RPMI7951 (cell line): ENCODE results near the gene PRKCB. TPM values are rescaled to one million over a fixed set of nuclear protein-coding genes. Genes with fewer than 3 reads are reported as not detected.

Experiments
- DNase-seq: peaks from one replicate; pipeline ENCODE4 v3.0.0-alpha.2; 2012; ENCODE audit warnings: low read depth
- total RNA-seq: library from RNA; depleted of rRNA; stranded (reverse); fragments of >200 nt; shearing (Covaris generic); gene quantifications from 2 replicates; pipeline ENCODE4 v1.2.3, GENCODE V29; 2014

Gene PRKCB
- total RNA-seq, 1 experiment from 2014 or later = not detected

DNA sequence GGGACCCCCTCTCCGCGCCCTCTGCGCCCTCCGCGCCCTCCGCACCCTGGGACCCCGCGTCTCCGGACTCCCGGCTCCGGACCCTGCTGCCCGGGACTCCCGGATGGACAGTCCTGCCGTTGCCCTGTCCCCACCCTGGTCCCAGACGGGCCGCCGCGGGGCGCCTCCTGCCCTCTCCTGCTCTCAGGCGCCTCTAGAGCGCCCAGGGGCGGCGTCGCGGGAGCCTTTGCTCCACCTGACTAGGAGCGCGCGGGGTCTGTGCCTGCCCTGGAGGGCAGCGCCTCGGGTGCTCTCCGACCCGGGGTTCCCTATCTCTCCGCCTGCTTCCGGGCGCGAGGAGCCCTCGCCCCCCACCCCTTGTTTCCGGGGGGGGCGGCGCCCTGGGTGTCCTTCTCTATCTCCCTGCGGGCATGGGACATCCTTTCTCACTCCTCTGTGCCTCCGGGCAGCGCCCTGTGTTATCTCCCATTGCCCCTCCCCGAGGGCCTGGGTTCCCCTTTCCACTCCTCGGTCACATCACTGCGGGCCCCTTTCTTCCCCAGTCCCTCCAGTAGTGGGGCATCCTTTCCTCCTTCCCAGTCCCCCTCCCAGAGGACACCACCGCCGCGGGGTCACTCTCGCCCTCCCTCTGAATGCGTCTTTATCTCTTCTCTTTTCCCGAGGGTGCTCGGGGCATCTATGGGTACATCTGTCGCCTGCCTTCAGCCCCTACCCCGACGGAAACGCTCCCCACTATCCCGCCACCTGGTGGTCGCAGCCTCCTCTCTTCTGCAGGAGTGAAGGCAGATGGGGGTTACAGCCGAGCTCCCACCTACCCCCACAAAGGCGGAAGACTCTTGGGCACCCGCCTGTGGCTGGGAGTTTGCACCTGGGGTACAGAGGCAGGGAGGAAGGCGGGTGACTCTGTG is 875 bp downstream of the PRKCB start:
- DNase-seq = no peak

DNA sequence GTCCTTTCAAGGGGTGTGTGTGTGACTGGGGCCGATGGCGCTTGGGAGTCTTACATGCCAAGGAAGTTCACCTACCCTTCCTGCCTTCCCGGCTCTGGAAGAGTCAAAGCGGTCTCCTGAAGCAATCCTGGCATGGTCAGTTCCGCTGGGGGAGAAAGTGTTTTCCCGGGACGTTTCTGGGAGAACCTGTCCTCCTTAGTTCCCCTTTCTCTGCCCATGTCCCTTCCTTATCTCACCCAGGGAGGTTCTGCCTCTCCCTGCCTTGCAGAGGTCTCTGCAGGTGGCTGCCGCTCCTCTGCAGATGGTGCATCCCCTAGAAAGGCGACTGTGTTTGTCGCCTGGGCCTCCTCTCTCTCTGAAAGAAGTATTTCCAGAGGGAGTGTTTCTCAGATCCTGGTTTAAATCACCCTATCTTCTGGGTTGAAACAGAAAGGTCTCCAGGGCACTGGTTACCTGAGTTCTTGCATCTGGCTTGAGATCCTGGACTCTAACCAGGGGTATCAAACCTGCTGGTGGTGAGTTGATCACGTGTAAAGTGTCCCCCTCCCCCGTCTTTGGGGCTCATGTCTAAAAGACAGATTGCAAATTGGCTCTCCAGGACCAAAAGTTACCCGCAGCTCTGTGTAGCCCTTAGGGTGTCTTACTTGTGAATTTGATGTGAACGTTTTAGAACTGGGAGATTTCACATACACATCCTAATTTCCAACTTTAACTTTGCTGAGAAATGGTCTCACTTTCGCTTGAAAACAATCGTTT is 1.9 kb downstream of the PRKCB start:
- no peak for DNase-seq

DNA sequence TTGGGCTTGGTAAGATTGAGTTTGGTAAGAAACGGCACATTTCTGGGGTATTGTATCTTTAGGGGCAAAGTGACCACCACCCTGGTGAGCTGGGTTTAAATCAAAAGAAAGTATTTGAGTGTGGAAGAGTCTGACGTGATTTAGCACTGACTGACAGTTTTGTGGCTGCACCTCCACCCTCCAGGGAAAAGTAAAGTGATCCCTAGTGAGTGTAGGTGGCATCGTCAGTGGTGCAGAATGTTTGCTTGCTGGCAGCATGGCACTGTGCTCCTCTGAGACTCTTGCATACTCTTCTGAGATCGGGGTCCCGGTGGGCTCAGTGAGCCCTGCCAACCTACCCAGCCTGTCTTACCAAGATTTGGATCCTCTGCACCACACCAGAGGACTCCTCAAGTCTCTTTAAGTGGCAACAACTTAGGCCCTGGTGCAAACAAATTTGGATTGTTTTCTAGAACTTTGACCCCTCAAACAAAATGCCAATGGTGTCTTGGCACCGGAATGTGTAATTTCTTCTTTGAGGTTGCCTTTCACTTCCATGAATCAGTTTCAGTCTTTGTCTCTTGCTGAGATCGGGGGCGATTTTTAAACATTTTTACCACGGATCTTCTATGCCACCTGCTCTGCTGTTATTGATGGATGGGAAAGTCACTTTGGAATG is 2.8 kb downstream of the PRKCB start:
- DNase-seq = no peak

DNA sequence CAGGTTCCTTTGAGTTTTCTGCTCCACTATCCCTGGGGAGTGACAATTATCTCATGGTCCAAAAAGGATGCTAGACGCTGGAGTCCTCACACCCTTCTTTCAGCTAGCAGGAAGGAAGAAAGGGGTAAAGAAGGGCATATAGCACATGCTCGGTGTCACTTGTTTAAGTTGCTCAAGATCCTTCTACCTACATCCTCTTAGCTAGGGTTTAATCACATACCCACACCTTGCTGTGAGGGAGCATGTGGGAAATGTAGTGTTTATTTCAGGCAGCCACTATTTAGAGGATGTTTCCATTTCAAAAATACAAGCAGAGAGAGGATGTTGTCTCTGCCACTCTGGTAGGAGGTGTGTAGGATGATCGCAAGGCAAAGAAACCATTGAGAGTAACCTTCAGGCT is 4.5 kb downstream of the PRKCB start:
- no peak for DNase-seq

DNA sequence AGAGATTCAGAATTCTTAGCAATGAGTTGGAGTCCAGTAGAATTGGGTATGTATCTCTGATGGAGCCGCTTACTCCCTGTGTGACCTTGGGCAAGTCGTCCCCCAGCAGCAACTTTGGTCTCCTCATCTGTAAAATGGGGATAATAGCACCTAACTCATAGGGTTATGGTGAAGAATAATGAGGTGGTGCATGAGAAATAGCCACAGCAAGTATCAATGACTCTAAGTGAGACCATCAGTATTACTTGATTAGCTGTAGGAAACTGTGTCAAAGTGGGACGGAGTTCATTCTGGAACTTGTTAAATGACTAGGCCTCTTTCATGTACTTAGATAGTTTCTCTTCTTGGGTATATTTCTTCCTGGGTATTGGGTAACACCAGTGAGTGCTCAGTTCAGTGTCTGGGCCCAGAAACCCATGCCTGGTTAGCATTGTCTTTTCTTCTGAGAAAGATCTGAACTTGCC is 6.4 kb downstream of the PRKCB start:
- no peak for DNase-seq

DNA sequence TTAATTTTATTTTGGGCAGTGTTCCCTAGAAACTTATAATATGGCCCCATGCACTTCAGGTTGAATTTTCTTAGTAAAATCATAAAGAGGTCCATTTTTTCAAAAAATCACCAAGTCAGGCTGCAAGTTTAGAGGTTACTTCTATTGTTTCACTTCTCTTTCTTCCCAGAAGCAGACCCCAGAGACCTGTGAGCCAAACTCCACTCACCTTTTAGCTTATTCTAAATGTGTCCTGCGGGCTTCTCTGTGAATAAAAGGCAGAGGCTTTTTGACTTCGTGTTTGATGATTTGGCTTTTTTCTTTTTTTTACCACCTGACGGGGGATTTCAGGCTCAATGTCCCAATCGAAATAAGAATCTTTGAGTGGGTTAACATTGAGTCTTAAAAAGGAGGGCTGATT is 7.4 kb downstream of the PRKCB start:
- DNase-seq = no peak

DNA sequence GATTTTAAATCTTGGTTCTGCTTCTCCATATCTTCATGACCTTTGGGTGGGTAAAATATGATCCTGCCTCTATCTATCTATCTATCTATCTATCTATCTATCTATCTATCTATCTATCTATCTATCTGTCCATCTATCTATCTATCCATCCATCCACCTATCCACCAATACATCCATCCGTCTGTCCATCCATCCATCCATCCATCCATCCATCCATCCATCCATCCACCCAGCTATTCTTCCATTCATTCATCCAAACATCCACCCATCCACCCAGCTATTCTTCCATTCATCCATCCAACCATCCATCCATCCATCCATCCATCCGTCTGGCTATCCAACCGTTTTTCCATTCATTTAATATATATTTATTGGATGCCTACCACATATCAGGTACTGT is 11.5 kb downstream of the PRKCB start:
- no peak for DNase-seq

DNA sequence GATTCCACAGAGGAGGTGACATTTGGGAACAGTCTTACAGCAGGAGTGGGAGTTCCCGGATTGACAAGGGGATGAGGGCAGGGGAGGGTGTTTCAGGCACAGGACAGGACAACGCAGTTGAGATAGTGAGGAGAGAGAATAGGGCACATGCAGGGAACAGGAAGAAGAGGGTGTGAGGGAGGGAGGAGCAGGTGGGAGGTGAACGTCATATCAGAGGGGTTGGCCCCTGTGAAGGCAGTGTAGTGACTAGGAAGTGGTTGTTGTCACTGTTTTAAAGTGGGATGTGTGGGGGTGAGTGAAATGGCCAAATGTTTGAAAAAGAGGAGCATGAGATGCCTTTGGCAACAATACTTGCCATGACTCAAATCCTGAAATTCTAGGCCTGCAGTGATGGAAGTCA is 12.2 kb downstream of the PRKCB start:
- no peak for DNase-seq

DNA sequence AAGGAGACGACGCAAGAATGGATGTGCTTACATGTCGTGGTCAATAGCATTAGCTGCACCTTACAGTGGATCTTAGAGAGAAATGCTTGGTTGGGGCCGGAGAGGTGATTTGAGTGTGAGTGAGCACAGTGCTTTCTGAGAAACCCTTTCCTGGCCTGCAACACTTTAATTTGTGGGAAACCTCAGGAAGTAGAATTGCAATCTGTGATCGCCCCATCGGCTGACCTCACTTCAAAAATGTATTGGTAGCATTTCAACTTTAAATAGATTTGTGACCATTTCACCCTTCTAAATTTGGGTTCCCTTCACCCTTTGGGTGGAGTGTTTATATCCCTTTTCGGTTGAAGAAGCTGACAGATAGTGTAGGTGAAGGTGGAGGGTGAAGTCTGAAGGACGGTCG is 13.2 kb downstream of the PRKCB start:
- no peak for DNase-seq

DNA sequence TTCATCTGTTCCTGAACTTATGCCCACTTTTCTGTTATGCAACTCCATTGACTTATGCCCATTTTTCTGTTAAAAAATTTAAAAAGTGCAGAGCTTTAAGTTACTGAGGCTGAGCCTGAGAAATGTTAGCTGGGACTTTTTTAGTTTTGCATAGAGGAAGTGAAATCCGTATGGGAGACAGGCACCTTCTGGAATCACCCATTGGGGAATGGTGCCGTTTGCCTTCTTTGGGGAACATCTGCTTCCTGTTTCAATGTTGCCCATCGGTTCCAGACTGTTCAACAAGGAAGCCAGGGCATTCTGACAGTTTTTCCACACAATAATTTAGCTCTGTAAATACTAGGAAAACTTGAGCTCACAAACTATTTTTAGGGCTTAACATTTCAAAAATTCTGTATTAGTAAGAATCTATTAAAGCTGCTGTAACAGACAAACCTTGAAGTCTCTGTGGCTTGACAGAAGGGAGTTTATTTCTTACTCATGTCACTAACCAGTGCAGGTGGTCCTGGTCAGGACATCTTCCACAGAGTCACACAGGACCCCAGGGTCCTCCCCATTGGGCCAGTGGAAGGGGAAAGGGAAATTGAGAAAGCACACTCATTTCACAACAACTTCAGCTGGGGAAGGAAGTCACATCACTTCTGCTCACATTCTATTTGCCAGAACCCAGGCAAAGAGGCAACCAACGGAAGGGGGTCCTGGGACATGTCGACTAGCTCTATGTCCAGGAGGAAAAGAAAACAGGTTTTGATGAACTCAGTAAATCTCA is 17.2 kb downstream of the PRKCB start:
- no peak for DNase-seq

DNA sequence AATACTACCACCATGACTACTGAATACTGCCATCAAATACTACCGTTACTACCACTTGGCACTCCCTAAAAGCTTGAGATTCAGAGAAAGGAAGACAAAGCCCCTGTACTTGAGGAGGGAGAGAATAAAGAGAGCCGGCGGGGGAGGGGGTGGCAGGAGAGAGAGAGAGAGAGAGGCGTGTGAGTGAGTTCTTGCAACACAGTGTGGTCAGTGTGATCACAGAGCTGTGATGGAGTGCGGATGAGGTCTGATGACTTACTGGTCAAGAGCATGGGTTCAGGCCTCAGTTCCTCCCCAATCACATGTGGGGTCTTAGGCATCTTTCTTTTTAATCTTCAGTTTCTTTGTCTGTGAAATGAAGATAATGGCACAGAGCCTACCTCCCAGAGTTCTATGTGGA is 19.2 kb downstream of the PRKCB start:
- DNase-seq = no peak

DNA sequence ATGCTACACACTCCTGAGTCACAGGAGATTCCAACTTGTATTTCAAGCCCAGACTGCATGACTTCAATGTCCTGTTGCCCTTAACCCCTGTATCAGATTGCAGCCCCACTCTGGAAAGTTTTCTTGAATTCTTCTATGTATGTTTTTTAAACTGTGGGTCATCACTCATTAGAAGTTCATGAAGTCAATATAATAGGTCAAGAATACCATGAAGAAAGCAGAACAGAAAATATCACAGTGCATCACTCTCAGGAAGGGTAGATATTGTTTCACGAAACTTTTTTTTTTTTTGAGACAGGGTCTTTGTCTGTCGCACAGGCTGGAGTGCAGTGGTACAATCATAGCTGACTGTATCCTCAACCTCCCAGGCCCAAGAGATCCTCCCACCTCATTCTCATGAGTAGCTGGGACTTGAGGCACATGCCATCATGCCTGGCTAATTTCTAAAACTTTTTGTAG is 20.5 kb downstream of the PRKCB start:
- no peak for DNase-seq

DNA sequence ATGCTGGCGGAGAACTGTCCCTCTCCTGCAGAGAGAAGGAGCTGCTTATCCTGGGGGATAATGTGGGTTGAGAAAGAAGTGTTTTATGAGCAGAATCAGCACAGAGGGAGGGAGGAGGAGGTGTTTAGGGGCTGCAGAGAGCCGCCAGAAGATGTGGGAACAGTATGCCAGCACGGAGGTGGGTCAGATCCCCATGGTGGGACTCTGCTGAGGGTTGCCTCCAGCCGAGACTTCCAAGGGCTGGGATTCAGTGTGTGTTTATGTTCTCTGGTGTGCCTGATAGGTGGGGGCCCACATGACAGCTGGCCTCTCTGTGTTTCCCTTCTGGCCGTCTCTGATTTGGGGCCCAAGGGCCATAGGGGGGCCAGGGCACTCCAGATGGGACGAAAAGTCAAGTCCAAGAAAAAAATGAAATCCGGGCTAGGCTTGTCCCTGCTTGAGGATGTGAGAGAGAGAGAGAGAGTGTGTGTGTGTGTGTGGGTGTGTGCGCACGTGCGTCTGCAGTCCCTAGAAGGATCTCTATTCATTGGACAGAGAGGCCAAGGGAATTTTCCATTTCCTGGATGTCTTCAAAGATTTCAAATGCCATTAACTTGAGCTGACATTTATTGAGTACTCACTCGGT is 21.6 kb downstream of the PRKCB start:
- DNase-seq = no peak

DNA sequence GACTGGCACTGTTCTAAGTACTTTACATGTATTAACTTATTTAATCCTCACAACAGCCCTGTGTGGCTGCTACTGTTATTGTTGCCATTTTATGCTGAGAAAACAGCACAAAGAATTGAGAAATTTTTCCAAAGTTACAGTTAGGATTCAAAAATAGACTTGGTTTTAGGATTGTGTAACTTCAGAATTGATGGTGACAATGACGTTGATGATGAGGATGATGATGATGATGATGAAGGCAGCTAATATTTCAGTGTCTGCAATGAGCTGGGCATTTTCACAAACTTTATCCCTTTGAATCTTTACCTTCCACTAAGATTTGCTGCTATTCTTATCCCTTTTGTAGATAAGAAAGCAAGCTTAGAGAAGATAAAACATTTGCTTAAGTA is 22.1 kb downstream of the PRKCB start:
- no peak for DNase-seq

DNA sequence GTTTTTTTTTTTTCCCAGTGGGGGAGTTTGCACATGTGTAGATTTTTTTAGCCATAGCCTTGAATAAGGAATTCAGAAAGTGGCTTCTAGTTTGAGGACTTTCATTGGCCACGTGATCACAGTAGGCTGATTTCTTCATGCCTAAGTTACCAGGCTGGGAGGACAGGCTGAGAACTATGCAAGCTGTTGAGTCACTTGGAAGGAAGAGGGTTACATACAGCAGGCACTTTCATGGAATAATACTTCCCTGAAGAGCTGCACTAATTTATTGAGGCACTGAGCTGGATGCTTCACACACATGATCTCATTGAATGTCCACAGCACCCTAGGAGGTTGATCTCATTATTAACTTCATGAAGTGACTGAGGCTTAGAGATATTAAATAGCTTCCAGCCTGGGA is 22.8 kb downstream of the PRKCB start:
- no peak for DNase-seq

DNA sequence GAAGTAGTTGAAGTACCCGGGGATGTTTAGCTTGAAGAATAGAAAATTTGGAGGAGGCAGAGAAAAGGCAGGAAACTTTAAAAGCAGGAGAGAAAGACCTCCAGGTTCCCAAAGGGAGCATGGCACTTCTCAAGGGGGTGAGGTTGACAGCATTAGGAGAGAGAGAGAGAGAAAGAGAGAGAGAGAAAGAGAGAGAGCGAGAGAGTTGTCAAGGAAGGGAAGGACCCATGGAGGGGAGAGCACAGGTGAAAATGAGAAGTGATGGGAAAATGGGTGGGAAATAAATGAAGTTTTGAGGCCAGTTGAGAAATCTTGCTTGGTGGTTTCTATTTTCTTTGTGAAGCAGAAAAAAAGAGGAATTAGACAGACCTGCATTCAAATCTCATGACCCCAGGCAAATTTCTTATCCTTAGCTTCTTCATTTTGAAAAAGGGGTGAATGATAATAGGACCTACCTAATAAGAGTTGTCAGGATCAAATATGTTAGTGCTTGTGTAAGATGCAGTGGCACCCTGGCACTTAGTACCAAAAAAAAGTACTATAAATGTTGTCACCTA is 24.0 kb downstream of the PRKCB start:
- DNase-seq = no peak

DNA sequence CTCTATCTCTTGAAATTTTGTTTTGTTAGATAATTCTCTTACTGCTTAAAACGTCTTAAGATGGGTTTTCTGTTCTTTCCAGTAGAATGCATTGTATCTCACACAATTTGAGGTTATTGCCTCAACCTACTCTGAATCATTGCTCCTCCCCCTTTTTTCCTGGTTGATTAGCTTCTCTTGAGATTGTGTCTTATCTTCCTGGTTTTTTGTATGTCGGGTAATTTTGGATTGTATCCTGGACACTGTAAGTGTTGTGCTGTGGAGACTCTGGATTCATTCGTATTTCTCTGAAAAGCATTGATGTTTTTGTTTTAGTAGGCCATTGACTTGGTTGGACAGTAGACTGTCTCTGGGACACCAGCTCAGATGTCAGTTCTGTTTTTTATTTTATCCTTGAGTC is 26.1 kb downstream of the PRKCB start:
- no peak for DNase-seq

DNA sequence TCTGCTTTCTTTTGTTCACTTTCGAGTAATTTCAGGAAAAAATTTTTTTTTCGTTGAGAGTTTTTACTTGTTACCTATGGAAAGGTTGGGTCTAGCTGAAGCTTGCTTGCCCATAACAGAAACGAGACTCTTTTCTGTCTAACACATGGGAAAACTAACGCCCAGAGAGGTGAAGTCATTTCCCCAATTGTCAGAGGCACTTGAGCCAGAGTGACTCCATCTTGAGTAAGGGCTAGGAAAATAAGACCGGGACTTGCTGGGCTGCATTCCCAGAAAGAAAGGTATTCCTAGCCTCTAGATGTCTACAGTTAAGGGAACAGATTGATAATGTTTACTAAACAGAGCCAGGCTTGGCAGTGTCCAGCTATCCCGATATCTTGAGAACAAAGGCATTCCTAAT is 26.8 kb downstream of the PRKCB start:
- no peak for DNase-seq

DNA sequence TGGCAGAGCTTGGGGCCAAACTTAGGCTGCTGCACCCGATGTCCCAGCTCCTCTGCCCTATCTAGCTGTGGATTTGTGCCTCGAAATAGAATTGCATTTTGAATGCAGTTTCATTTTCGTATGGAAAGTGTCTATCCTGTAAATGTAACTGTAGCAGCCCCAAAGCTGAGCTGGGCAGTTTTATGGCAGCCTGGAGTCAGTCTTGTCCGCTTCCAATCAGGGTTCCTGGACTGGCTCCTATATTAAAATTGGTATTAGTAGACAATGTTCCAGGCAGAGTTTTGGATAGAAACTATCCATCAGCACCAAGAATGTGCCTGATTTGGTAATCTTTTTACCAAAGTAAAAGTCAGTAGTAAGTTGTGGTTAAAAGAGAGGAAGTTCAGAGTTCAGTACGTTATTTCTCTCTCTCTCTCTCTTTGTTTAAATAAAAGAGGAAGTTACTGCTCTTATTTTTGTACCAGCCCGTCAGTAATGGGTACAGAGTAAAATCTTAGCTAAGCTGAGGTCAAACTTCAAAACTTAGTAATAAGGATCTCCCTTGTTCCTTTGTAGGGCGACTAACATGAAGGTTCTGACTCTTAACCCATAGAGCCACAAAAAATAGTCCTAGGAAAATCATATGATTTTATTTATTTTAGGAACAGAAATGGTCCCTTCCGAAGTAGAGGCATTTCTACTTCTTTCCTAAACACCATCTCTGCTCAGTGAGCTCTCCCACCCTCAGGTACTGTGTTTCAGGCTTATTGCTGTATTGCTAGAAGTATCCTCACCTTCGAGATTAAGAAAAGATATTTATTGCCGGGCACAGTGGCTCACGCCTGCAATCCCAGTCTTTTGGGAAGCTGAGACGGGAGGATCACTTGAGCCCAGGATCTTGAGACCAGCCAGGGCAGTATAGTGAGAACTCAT is 28.0 kb downstream of the PRKCB start:
- peak; percentile 6 for DNase-seq

DNA sequence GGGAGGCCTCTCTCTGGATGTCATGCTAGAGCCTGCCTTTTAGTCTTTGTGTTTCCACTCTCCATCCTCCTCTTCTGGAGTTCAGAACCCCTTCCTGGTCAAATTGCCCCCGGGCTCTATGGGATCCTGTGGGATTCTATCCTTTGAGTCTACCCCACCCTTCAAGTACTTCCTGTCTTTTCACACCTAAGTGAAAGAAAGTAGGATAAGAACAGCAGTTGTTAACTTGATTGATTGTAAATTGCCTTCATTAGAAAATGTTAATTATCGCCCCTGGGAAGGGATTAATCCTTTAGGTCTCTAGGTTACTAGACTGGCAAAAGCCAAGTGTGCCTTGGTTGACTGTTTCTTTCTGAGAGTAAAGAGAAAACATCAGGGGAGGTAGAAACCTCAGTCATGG is 30.1 kb downstream of the PRKCB start:
- no peak for DNase-seq
